Smooth muscle cell of the umbilical artery (primary cell): ENCODE measurements around the gene DHX29. TPM values are rescaled to one million over a fixed set of nuclear protein-coding genes. Genes with fewer than 3 reads are reported as not detected.

ENCODE experiments used
- total RNA-seq: library from RNA; depleted of rRNA; stranded (reverse); fragments of >200 nt; gene quantifications from 2 replicates; pipeline ENCODE4 v1.2.3, GENCODE V29; 2014

The DHX29 gene, protein sequence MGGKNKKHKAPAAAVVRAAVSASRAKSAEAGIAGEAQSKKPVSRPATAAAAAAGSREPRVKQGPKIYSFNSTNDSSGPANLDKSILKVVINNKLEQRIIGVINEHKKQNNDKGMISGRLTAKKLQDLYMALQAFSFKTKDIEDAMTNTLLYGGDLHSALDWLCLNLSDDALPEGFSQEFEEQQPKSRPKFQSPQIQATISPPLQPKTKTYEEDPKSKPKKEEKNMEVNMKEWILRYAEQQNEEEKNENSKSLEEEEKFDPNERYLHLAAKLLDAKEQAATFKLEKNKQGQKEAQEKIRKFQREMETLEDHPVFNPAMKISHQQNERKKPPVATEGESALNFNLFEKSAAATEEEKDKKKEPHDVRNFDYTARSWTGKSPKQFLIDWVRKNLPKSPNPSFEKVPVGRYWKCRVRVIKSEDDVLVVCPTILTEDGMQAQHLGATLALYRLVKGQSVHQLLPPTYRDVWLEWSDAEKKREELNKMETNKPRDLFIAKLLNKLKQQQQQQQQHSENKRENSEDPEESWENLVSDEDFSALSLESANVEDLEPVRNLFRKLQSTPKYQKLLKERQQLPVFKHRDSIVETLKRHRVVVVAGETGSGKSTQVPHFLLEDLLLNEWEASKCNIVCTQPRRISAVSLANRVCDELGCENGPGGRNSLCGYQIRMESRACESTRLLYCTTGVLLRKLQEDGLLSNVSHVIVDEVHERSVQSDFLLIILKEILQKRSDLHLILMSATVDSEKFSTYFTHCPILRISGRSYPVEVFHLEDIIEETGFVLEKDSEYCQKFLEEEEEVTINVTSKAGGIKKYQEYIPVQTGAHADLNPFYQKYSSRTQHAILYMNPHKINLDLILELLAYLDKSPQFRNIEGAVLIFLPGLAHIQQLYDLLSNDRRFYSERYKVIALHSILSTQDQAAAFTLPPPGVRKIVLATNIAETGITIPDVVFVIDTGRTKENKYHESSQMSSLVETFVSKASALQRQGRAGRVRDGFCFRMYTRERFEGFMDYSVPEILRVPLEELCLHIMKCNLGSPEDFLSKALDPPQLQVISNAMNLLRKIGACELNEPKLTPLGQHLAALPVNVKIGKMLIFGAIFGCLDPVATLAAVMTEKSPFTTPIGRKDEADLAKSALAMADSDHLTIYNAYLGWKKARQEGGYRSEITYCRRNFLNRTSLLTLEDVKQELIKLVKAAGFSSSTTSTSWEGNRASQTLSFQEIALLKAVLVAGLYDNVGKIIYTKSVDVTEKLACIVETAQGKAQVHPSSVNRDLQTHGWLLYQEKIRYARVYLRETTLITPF (N-terminal part only)
- 36.8 and 44.7 TPM in 2 replicates for total RNA-seq

GRCh38 chr5:55307383-55308253 is at the start of gene DHX29, which contains the start of gene MTREX:
TSS of gene DHX29 (minus strand) at chr5:55307694. CDS start at chr5:55307573, 121 bp downstream.
TSS of gene MTREX (plus strand) at chr5:55307989. CDS start at chr5:55308014, 25 bp downstream.

GRCh38 chr5:55232985-55233928 is 74.2 kb downstream of the DHX29 start, which contains the start of gene CCNO:
TSS of gene CCNO (minus strand) at chr5:55233608. CDS start at chr5:55233523, 85 bp downstream.

GRCh38 chr5:55226934-55227663 is 80.4 kb downstream of the DHX29 start, which contains the start of gene MCIDAS:
TSS of gene MCIDAS (minus strand) at chr5:55227315. CDS start at chr5:55227138, 177 bp downstream.

Other genes starting within 250 kb of the DHX29 start
- gene GZMA, start 205.0 kb downstream of the DHX29 start, total RNA-seq: not detected in 2 replicates
- gene GPX8, start 147.5 kb downstream of the DHX29 start, total RNA-seq: 165 and 240 TPM in 2 replicates
- gene CDC20B, start 134.5 kb downstream of the DHX29 start, total RNA-seq: not detected in 2 replicates
- gene MCIDAS, start 80.4 kb downstream of the DHX29 start, total RNA-seq: not detected in 2 replicates
- 0.14 TPM in 1 of 2 replicates, not detected in the other for gene CCNO, start 74.1 kb downstream of the DHX29 start, total RNA-seq
- 123 and 153 TPM in 2 replicates for gene MTREX, start 295 bp upstream of the DHX29 start, total RNA-seq
- gene PLPP1, start 227.3 kb upstream of the DHX29 start, total RNA-seq: 36.4 and 96.8 TPM in 2 replicates